Iris pigment epithelial cell (primary cell): ENCODE measurements around the gene MYL5.
"Not testable (repeated sequence)": the region's sequence is repeated elsewhere in the genome, so short reads cannot be mapped to it uniquely, and the experiment has no call there.

ENCODE experiments used
- DNase-seq: peaks from one replicate; pipeline ENCODE4 v3.0.0-alpha.2; 2011; ENCODE audit warnings: low read depth

Gene MYL5, protein sequence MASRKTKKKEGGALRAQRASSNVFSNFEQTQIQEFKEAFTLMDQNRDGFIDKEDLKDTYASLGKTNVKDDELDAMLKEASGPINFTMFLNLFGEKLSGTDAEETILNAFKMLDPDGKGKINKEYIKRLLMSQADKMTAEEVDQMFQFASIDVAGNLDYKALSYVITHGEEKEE

GRCh38 chr4:674172-675035 lies at the start of gene MYL5, which contains the start of gene ATP5ME:
TSS of gene MYL5 (plus strand) at chr4:674542. CDS start at chr4:678027, 3,485 bp downstream.
TSS of gene ATP5ME (minus strand) at chr4:674276. CDS start at chr4:674247, 29 bp downstream.
- DNase-seq: peak; percentile 92

DNA sequence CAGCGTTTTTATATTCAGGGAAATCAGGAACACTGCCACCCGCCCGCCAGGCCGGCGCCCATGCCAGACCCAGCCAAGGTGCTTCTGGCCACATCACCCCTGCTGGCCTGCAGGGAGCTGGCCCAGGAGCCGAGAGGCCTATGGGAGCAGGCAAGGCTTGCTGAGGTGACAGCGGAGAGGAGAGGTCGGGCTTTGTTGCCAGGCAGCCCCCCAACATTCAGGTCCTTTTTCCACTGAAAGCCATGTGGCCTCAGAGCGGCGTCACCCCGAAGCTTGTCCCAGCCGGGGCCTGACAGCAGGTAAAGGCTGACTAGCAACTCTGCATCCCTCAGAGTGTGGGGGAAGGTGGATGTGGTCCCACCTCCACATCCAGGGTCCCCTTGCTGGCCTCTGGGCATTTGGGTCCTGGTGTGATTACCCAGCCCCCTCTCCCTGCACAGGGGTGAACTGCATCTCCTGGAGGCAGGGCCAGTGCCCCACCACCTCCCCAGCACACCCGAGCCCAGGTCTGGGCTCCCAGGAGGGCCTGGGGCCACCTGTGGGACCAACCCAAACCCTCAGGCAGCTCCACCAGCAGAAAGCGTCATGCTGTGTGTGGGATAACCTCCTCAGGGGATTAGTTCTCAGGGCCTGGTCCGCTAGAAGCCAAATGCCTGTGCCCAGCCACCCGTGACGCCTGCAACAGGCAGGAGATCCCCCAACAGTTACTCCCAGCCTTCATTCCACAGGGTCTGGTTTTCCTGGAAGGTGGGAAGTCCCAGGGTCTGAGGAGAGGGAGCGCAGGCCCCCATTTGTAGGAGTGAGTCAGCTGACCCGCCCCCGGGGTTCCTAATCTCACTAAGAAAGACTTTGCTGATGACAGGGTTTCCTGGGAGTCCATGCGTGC lies 49.4 kb upstream of the MYL5 start, which contains the start of gene PDE6B:
Gene PDE6B (plus strand): TSS at position 869 of the 886 bp plus-strand sequence. CDS start 54 bp downstream, outside the sequence.
- DNase-seq: no peak

GRCh38 chr4:625631-626161 lies 48.6 kb upstream of the MYL5 start:
- no peak for DNase-seq

GRCh38 chr4:626201-627091 lies 47.9 kb upstream of the MYL5 start:
- DNase-seq: no peak

- no peak for DNase-seq
Observed at GRCh38 chr4:627347-628125, 46.8 kb upstream of the MYL5 start.

GRCh38 chr4:628311-628741 lies 46.0 kb upstream of the MYL5 start:
- DNase-seq: no peak

DNA sequence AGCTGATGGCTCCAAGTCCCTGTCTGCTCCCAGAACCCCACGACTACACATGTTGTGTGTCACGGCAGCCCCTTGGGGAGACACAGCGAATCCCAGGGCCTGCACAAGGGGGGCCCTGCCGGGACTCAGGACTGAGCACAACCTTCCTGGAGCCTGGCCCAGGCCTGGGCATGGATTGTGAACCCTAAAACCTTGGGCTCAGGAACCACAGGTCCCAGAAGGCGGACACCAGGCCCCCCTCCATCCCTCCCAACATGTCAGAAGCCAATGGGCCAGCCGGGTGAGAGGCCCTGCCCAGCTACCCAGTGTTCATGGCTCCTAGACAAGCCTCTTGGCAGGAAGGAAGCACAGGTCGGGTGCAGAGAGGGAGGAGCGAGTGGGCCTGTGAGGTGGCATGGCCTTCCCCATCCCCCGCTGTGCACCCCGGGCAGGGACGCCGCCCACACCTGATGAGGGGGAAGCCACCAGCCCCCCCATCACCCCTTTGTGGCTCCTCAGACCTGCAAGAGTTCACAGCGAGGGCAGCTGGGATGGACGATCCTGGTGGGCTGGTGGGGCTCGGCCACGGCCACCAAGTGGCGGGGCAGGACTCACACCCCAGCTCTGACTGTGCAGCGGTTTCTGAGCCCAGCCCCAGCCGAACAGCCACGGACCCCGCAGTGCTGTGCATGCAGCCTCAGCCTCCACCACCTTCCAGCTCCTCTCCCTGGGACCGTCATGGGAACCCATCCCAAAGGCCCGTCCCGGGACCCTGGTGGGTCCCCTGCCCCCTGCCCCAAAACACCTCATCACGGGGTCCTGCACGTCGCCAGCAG lies 45.3 kb upstream of the MYL5 start:
- no peak for DNase-seq

- DNase-seq: no peak
Observed at GRCh38 chr4:629636-629914, 44.8 kb upstream of the MYL5 start.

DNA sequence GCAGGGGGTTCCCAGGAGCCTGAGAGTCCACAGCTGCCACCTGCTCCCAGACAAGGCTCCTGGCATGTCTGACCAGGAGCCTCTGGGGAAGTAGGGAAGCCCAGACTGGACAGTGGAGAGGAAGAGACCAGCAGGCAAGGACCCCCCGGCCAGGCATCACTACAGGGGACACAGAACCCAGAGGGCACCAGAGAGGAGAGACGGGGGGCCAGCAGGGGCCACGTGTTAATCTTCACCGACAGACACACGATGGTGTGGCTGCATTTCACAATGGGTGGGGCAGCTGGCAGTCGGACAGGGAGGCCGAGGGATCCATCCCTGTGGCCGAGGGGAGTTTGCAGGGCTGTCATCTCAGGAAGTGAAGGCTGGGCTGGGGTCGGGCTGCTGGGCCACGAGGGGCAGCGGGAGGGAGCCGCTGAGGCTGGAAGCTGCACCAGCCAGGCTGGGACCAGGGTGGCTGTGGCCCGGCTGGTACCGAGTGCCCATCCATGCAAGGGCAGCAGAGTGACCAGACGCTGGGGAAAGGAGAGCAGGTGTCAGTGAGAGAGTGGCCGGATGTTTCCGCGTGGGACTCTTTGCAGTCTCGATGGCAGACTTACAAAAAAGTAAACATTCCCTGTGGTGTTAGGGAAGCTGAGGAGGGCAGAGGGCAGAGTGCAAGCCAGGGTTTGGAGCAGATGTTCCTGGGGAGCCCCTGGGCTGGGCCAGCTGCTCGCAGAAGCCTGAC lies 44.3 kb upstream of the MYL5 start:
- DNase-seq: no peak

- DNase-seq: no peak
Observed at GRCh38 chr4:630656-631055, 43.7 kb upstream of the MYL5 start.

GRCh38 chr4:632196-632790 lies 42.0 kb upstream of the MYL5 start:
- DNase-seq: no peak

GRCh38 chr4:632926-633325 lies 41.4 kb upstream of the MYL5 start:
- DNase-seq: no peak

- DNase-seq: no peak
Observed at GRCh38 chr4:633406-633805, 40.9 kb upstream of the MYL5 start.

GRCh38 chr4:633976-634598 lies 40.3 kb upstream of the MYL5 start:
- no peak for DNase-seq

DNA sequence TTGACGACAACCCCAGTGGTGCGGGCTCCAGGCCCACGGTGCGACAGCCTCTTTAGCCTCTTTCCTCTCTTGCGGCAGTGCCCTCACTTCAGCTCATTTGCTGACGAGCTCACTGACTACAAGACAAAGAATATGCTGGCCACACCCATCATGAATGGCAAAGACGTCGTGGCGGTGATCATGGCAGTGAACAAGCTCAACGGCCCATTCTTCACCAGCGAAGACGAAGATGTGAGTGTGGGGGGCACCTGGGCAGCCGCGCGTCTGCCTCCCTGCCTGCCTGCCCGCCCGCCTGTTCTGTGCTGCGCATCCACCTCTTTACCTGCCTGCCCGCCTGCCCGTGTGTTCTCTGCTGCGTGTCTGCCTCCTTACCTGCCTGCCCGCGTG lies 39.8 kb upstream of the MYL5 start:
- DNase-seq: no peak

GRCh38 chr4:635066-635835 lies 39.1 kb upstream of the MYL5 start:
- not testable (repeated sequence) for DNase-seq
